Measurements from ENCODE around the gene SUSD3. TPM values are rescaled to one million over a fixed set of nuclear protein-coding genes. Genes with fewer than 3 reads are reported as not detected.
A peak's percentile ranks its signal among the peaks of the same experiment; 100 is the strongest.

Gene SUSD3
- polyA plus RNA-seq, 3 donors, result 10.5 to 24.6 (median 15.7) TPM

GRCh38 chr9:93088656-93089015, 30.1 kb downstream of the SUSD3 start:
- peaks cover 0 to 3% (median 2%) of the 10 kb centered on the region in 3 donors for H3K27me3 Mint-ChIP-seq (ENCODE audit: low read depth in 3 of 3)
- no peaks in the 10 kb centered on the region for H4K20me1 ChIP-seq (ENCODE audit: insufficient read depth, low read length)
- peak overlapping the region in 1 of 7 donors; percentile 68 for H3K27ac Mint-ChIP-seq
- intact Hi-C loops (cut with micrococcal nuclease), result loop anchor here in 1 of 2 donors (5.0 kb wide), 1 partner anchor 61 kb away; no protein-coding TSS in a partner anchor
- H3K9me3 ChIP-seq (replicated peaks in 1 of 2; ENCODE audit: control insufficient read depth in 1 of 2, insufficient read depth in 1 of 2, low read length in 2 of 2), result peaks cover 14 to 18% of the 10 kb centered on the region in 2 donors
- H3K27ac ChIP-seq (ENCODE audit: low read depth in 1 of 2, low read length in 2 of 2), result no peak overlapping the region
- TF ChIP-seq, protein P1, sequence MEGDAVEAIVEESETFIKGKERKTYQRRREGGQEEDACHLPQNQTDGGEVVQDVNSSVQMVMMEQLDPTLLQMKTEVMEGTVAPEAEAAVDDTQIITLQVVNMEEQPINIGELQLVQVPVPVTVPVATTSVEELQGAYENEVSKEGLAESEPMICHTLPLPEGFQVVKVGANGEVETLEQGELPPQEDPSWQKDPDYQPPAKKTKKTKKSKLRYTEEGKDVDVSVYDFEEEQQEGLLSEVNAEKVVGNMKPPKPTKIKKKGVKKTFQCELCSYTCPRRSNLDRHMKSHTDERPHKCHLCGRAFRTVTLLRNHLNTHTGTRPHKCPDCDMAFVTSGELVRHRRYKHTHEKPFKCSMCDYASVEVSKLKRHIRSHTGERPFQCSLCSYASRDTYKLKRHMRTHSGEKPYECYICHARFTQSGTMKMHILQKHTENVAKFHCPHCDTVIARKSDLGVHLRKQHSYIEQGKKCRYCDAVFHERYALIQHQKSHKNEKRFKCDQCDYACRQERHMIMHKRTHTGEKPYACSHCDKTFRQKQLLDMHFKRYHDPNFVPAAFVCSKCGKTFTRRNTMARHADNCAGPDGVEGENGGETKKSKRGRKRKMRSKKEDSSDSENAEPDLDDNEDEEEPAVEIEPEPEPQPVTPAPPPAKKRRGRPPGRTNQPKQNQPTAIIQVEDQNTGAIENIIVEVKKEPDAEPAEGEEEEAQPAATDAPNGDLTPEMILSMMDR (IDR thresholded peaks at IDR 0.05), result no peak
- H3K4me3 ChIP-seq (replicated peaks in 1 of 3; ENCODE audit: low read depth in 2 of 3, low read length in 3 of 3), result no peak overlapping the region
- no peak overlapping the region for H3K4me3 Mint-ChIP-seq
- peaks cover 2 to 19% of the 10 kb centered on the region in 2 donors for H3K36me3 ChIP-seq (replicated peaks in 1 of 2; ENCODE audit: control insufficient read depth in 1 of 2, insufficient read depth in 2 of 2, low read length in 2 of 2)
- peaks cover 26 to 36% of the 10 kb centered on the region in 2 donors for H3K4me1 ChIP-seq (ENCODE audit: control insufficient read depth in 1 of 2, insufficient read depth in 2 of 2, low read length in 2 of 2)
- DNase-seq, result no peak
- H3K4me2 ChIP-seq (replicated peaks; ENCODE audit: extremely low read depth, low read length, poor library complexity, severe bottlenecking), result no peak overlapping the region
- no peaks in the 10 kb centered on the region for H3K79me2 ChIP-seq (ENCODE audit: insufficient read depth, low read length)
- H3K27me3 ChIP-seq (ENCODE audit: control insufficient read depth in 2 of 2, insufficient read depth in 2 of 2, low read length in 2 of 2), result no peaks in the 10 kb centered on the region
- no peak overlapping the region for H3K9ac ChIP-seq (ENCODE audit: insufficient read depth, low read length, poor library complexity, severe bottlenecking)
- 100% methylated on average over 3 of the region's 4 CpGs for WGBS (ENCODE audit: insufficient coverage)
- no peak overlapping the region for H2AFZ ChIP-seq (ENCODE audit: insufficient read depth, low read depth, low read length, poor library complexity, severe bottlenecking)
- H3K4me1 Mint-ChIP-seq, result peaks cover 35% of the 10 kb centered on the region
- peaks cover 33 to 38% of the 10 kb centered on the region in 2 donors for H3K36me3 Mint-ChIP-seq
- H3K9me3 Mint-ChIP-seq, result peaks cover 15 to 26% (median 24%) of the 10 kb centered on the region in 7 donors

DNA sequence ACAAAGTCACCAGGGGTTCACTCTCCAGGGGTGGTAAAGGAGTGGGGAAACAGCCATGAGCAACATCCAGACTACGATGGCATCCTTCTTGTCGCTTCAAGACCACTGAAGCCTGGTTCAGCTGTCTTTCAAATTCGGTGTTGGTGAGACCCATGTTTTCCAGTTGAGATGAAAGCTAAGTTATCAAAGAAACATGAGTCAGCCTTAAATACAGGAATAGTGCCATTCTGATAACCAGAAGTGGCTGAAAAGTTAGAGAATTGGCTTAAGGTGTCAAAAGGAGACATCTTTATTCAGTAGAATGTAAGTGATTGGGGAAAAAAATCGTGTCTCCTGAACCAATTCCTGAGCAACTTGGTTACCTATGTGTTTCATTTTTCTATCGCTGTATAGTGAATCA, 30.5 kb downstream of the SUSD3 start:
- WGBS (ENCODE audit: insufficient coverage), result 92% methylated on average over 2 of the region's 5 CpGs
- Histone ChIP-seq H3K4me2 (replicated peaks; ENCODE audit: extremely low read depth, low read length, poor library complexity, severe bottlenecking) (no peak overlapping the region), H3K79me2 (ENCODE audit: insufficient read depth, low read length) (no peaks in the 10 kb centered on the region), H3K4me1 (ENCODE audit: control insufficient read depth in 1 of 2, insufficient read depth in 2 of 2, low read length in 2 of 2) (peaks cover 26 to 36% of the 10 kb centered on the region in 2 donors), H3K9me3 (replicated peaks in 1 of 2; ENCODE audit: control insufficient read depth in 1 of 2, insufficient read depth in 1 of 2, low read length in 2 of 2) (peaks cover 14 to 18% of the 10 kb centered on the region in 2 donors), H3K36me3 (replicated peaks in 1 of 2; ENCODE audit: control insufficient read depth in 1 of 2, insufficient read depth in 2 of 2, low read length in 2 of 2) (peaks cover 2 to 19% of the 10 kb centered on the region in 2 donors), H3K4me3 (replicated peaks in 1 of 3; ENCODE audit: low read depth in 2 of 3, low read length in 3 of 3) (no peak overlapping the region), H3K27me3 (ENCODE audit: control insufficient read depth in 2 of 2, insufficient read depth in 2 of 2, low read length in 2 of 2) (no peaks in the 10 kb centered on the region), H4K20me1 (ENCODE audit: insufficient read depth, low read length) (no peaks in the 10 kb centered on the region), H3K27ac (ENCODE audit: low read depth in 1 of 2, low read length in 2 of 2) (no peak overlapping the region), H3K9ac (ENCODE audit: insufficient read depth, low read length, poor library complexity, severe bottlenecking) (no peak overlapping the region), H2AFZ (ENCODE audit: insufficient read depth, low read depth, low read length, poor library complexity, severe bottlenecking) (no peak overlapping the region)
- H3K9me3 Mint-ChIP-seq, result peaks cover 15 to 26% (median 24%) of the 10 kb centered on the region in 7 donors
- H3K36me3 Mint-ChIP-seq, result peaks cover 33 to 38% of the 10 kb centered on the region in 2 donors
- intact Hi-C loops (cut with micrococcal nuclease), result loop anchor here in 1 of 2 donors (5.0 kb wide), 1 partner anchor 62 kb away; no protein-coding TSS in a partner anchor
- no peak for DNase-seq
- no peak overlapping the region for H3K4me3 Mint-ChIP-seq
- H3K27ac Mint-ChIP-seq, result no peak overlapping the region
- TF ChIP-seq, protein P1 (IDR thresholded peaks at IDR 0.05), result no peak
- peaks cover 0 to 2% (median 2%) of the 10 kb centered on the region in 3 donors for H3K27me3 Mint-ChIP-seq (ENCODE audit: low read depth in 3 of 3)
- H3K4me1 Mint-ChIP-seq, result peaks cover 35% of the 10 kb centered on the region
